Peyer's patch (tissue), 4 donors: ENCODE measurements around the gene NCLN. TPM values are rescaled to one million over a fixed set of nuclear protein-coding genes. Genes with fewer than 3 reads are reported as not detected.

Source experiments
- DNase-seq, 3 donors: peaks; one replicate each; pipeline ENCODE4 v3.0.0-alpha.2; 2017 to 2019
- H3K27ac ChIP-seq, 4 donors: fragments of 200-600 bp; sonication (generic); one replicate each; pipeline ENCODE4 v1.5.1; 2016 to 2019
- H3K27me3 ChIP-seq, 2 donors: fragments of 200-600 bp; sonication (generic); one replicate each; pipeline ENCODE4 v1.5.1; 2019
- H3K36me3 ChIP-seq, 3 donors: fragments of 200-600 bp; sonication (generic); one replicate each; pipeline ENCODE4 v1.5.1; 2016 to 2019
- H3K4me1 ChIP-seq, 4 donors: fragments of 200-600 bp; sonication (generic); one replicate each; pipeline ENCODE4 v1.5.1; 2016 to 2019
- H3K4me3 ChIP-seq, 4 donors: fragments of 200-600 bp; sonication (generic); 1 replicate in 3 of 4; 2 replicates in 1 of 4; pipeline ENCODE4 v1.5.1; 2016 to 2019; ENCODE audit warnings: mild to moderate bottlenecking in 1 of 4
- H3K9me3 ChIP-seq, 4 donors: fragments of 200-600 bp; sonication (generic); one replicate each; pipeline ENCODE4 v1.5.1; 2016 to 2019; ENCODE audit warnings: mild to moderate bottlenecking in 1 of 4
- CTCF ChIP-seq, 6 experiments: fragments of 450-650 bp in 4 of 6; fragments of 200-600 bp in 2 of 6; sonication (generic) in 1 of 6; IDR thresholded peaks; one replicate each; pipeline ENCODE4 v1.5.1; 2017 to 2019; ENCODE audit warnings: antibody characterized with exemption in 6 of 6, mild to moderate bottlenecking in 3 of 6, moderate library complexity in 1 of 6
- POLR2A ChIP-seq, 2 donors: fragments of 450-650 bp; IDR thresholded peaks; one replicate each; pipeline ENCODE4 v1.5.1; 2017; ENCODE audit warnings: antibody characterized with exemption in 2 of 2, mild to moderate bottlenecking in 2 of 2, moderate library complexity in 2 of 2
- total RNA-seq, 4 donors: library from RNA; depleted of rRNA; stranded (reverse); fragments of >200 nt; gene quantifications; one replicate each; pipeline ENCODE4 v1.1.0, GENCODE V29; 2016

The NCLN gene
- total RNA-seq, 4 donors from 2014 or later: 84.2 to 126 (median 117) TPM

- DNase-seq: no peak
- Histone ChIP-seq H3K36me3 (no peaks in the 10 kb centered on the region), H3K27me3 (no peaks in the 10 kb centered on the region), H3K4me3 (no peak overlapping the region), H3K27ac (no peak overlapping the region), H3K4me1 (no peaks in the 10 kb centered on the region), H3K9me3 (no peaks in the 10 kb centered on the region)
- TF ChIP-seq POLR2A (IDR thresholded peaks at IDR 0.05) (no peak), CTCF (IDR thresholded peaks at IDR 0.05) (no peak)
Observed at GRCh38 chr19:3159565-3159964, 26.2 kb upstream of the NCLN start.

GRCh38 chr19:3160219-3160618 is 25.5 kb upstream of the NCLN start:
- Histone ChIP-seq H3K4me1 (no peaks in the 10 kb centered on the region), H3K27me3 (no peaks in the 10 kb centered on the region), H3K27ac (no peak overlapping the region), H3K9me3 (no peaks in the 10 kb centered on the region), H3K4me3 (no peak overlapping the region), H3K36me3 (no peaks in the 10 kb centered on the region)
- TF ChIP-seq POLR2A (IDR thresholded peaks at IDR 0.05) (no peak), CTCF (IDR thresholded peaks at IDR 0.05) (no peak)
- no peak for DNase-seq

GRCh38 chr19:3161453-3161852 is 24.3 kb upstream of the NCLN start:
- H3K9me3 ChIP-seq: no peaks in the 10 kb centered on the region
- no peaks in the 10 kb centered on the region for H3K36me3 ChIP-seq
- no peaks in the 10 kb centered on the region for H3K27me3 ChIP-seq
- no peak for DNase-seq
- TF ChIP-seq POLR2A (IDR thresholded peaks at IDR 0.05): no peak
- no peak for TF ChIP-seq CTCF (IDR thresholded peaks at IDR 0.05)
- no peak overlapping the region for H3K4me3 ChIP-seq
- H3K4me1 ChIP-seq: no peaks in the 10 kb centered on the region
- no peak overlapping the region for H3K27ac ChIP-seq

GRCh38 chr19:3162418-3163229 is 23.1 kb upstream of the NCLN start:
- Histone ChIP-seq H3K27ac (no peak overlapping the region), H3K4me1 (no peaks in the 10 kb centered on the region), H3K27me3 (no peaks in the 10 kb centered on the region), H3K36me3 (no peaks in the 10 kb centered on the region), H3K9me3 (no peaks in the 10 kb centered on the region), H3K4me3 (no peak overlapping the region)
- DNase-seq: no peak
- TF ChIP-seq CTCF (IDR thresholded peaks at IDR 0.05) (no peak), POLR2A (IDR thresholded peaks at IDR 0.05) (no peak)

GRCh38 chr19:3163230-3163886 is 22.4 kb upstream of the NCLN start:
- H3K4me3 ChIP-seq: no peak overlapping the region
- H3K27ac ChIP-seq: no peak overlapping the region
- H3K36me3 ChIP-seq: no peaks in the 10 kb centered on the region
- TF ChIP-seq CTCF (IDR thresholded peaks at IDR 0.05) (peak; percentile 58 to 93 (median 84)), POLR2A (IDR thresholded peaks at IDR 0.05) (no peak)
- DNase-seq: peak in 2 of 3 donors; percentile 41 to 83
- H3K4me1 ChIP-seq: no peaks in the 10 kb centered on the region
- no peaks in the 10 kb centered on the region for H3K27me3 ChIP-seq
- H3K9me3 ChIP-seq: no peaks in the 10 kb centered on the region
